ENCODE data around the gene CHRNA4. TPM values are rescaled to one million over a fixed set of nuclear protein-coding genes. Genes with fewer than 3 reads are reported as not detected.
"Not testable (repeated sequence)": the region's sequence is repeated elsewhere in the genome, so short reads cannot be mapped to it uniquely, and the experiment has no call there.

CHRNA4 gene
- total RNA-seq, 2 donors from 2014 or later, result not detected

GRCh38 chr20:63337786-63338420, 23.2 kb downstream of the CHRNA4 start:
- H3K9me3 Mint-ChIP-seq, result peaks cover 8 to 13% of the 10 kb centered on the region in 2 donors
- H3K36me3 Mint-ChIP-seq, result peaks cover 0 to 6% of the 10 kb centered on the region in 2 donors
- no peak for ATAC-seq
- no peak for DNase-seq (ENCODE audit: low spot score in 2 of 2)
- no peak overlapping the region for H3K27ac Mint-ChIP-seq

GRCh38 chr20:63336232-63336752, 24.9 kb downstream of the CHRNA4 start:
- no peak for DNase-seq (ENCODE audit: low spot score in 2 of 2)
- no peak for ATAC-seq
- no peak overlapping the region for H3K27ac Mint-ChIP-seq
- peaks cover 10 to 14% of the 10 kb centered on the region in 2 donors for H3K36me3 Mint-ChIP-seq
- peaks cover 16 to 21% of the 10 kb centered on the region in 2 donors for H3K9me3 Mint-ChIP-seq

DNA sequence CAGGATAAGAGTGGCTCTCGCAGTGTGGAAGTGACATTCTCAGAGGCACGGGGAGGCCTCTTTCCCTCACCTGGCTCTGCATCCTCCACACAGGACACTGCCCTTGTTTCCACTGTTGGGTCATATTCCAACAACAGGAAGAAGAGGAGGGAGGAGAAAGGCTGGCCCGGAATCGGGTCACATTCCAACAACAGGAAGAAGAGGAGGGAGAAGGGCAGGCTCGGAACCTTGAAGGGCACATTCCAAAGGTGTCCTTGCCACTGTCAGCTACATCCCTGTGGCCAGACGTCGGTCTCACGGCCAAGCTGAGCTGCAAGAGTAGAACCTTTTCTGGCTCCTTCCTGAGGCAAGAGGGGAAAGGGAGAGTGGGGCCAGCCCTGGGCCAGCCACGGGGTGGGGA, 25.4 kb downstream of the CHRNA4 start:
- Mint-ChIP-seq H3K9me3 (peaks cover 16 to 21% of the 10 kb centered on the region in 2 donors), H3K27ac (no peak overlapping the region), H3K36me3 (peaks cover 10 to 14% of the 10 kb centered on the region in 2 donors)
- DNase-seq (ENCODE audit: low spot score in 2 of 2) (no peak), ATAC-seq (no peak)

GRCh38 chr20:63335060-63335459, 26.1 kb downstream of the CHRNA4 start:
- Mint-ChIP-seq H3K36me3 (peaks cover 10 to 14% of the 10 kb centered on the region in 2 donors), H3K9me3 (peaks cover 16 to 21% of the 10 kb centered on the region in 2 donors)
- not testable (repeated sequence) for ATAC-seq; DNase-seq (ENCODE audit: low spot score in 2 of 2); H3K27ac Mint-ChIP-seq

DNA sequence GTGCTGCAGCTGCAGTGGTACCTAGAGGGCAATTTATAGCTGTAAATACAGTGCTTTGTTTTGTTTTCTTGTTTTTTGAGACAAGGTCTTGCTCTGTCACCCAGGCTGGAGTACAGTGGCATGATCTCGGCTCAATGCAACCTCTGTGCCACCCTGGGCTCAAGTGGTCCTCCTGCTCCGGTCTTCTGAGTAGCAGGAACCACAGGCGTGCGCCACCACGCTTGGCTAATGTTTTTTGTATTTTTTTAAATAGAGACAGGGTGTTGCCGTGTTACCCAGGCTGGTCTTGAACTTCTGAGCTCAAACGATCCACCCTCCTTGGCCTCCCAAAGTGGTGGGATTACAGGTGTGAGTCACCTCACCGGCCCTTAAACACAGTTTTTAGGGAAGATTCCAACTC, 26.8 kb downstream of the CHRNA4 start:
- ATAC-seq (no peak), DNase-seq (ENCODE audit: low spot score in 2 of 2) (no peak)
- Mint-ChIP-seq H3K36me3 (peaks cover 10 to 14% of the 10 kb centered on the region in 2 donors), H3K27ac (no peak overlapping the region), H3K9me3 (peaks cover 11 to 18% of the 10 kb centered on the region in 2 donors)

DNA sequence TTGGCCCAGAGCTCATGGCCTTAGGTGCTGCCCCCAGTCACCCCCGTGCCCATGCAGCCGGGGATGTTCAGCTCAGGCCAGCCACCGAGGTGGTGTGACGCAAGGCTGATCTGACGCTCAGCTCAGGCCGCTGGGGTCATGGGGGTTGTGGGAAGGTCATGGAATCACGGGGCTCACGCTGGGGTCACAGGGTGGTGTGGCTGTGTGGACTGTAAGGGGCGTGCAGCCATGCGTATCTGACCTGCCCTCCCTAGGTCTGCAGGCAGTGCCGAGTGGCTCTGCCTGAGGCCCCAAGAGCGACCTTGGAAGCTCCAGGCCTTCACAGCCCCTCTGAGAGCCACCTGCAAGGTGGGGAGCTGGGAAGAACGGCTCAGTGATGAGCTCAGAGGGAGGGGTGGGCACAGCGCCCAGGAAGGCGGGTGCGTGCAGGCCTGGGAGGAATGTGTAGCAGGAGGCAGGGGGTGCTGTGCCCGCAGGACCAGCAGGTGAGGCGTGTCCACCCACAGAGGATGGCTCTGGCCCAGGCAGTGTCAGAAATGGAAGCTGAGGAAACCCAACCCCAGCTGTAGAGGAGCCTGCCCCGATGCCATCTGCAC, 27.8 kb downstream of the CHRNA4 start:
- H3K27ac Mint-ChIP-seq, result no peak overlapping the region
- peaks cover 8 to 12% of the 10 kb centered on the region in 2 donors for H3K9me3 Mint-ChIP-seq
- no peak for ATAC-seq
- peaks cover 10 to 14% of the 10 kb centered on the region in 2 donors for H3K36me3 Mint-ChIP-seq
- no peak for DNase-seq (ENCODE audit: low spot score in 2 of 2)

DNA sequence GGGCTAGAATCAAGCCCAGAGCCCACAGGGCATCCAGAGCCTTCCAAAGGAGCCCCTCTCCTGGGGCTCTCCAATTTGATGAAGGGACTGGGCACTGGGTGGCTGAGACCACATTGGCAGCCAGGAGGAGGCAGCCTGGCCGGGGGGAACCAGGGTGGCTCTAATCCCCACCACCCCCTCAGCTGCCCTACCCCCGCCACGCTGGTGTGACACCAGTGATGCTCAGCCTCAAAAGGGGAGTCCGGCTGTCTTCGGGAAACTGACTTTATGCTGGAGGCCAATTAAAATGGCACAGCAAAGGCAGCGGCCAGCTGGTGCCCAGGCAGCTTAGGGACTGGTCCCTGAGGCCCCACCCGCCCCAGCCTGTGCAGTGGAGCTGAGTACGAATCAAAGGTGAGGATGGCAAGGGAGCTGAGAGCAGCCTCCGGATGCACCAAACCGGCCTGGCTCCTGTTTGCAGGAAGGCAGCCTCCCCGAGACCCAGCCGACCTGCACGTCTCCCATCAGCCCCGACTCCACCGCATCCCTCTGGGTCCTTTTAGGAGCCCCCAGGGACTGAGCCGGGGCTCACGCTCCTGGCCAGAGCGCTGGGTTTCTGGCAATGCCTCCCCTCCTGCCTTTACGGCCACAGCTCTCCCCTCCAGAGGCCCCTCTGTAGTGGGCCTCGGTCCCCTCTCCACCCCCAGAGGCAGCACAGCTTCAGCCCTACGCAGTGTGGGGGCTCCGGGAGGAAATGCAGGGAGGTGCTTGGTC, 28.5 kb downstream of the CHRNA4 start:
- DNase-seq (ENCODE audit: low spot score in 2 of 2), result no peak
- Mint-ChIP-seq H3K9me3 (peaks cover 8 to 12% of the 10 kb centered on the region in 2 donors), H3K27ac (no peak overlapping the region), H3K36me3 (peaks cover 10 to 14% of the 10 kb centered on the region in 2 donors)
- no peak for ATAC-seq

DNA sequence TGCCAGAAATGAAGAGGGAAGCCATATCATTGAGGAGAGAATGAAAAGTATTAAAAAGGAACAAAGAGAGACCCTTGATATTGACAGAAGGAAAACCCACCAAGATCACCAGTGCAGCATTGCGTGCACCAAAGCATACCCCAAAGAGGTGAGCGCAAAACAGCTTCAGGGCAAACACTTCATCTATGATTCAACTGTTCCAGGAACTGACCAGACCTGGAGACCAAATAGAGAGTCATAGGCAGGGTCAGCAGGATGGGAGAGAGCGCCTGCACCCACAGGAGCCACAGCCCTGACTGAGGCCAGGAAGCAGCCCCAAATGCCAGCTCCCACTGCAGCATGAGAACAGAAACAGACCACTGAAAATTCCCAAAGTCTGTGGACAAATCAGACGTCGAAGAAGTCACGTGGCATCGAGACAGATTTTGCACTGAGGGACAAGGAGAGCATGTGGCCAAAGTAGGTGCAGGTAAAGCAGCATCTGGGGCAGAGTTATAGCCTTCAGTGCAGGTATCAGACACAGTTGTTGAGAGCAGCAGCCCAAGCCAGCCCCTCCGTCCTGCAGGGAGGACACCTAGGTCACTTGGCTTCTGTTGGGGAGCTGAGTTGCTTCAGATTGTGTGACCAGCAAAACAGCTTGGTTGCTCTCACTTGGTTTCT, 29.3 kb downstream of the CHRNA4 start:
- H3K27ac Mint-ChIP-seq, result no peak overlapping the region
- peaks cover 8 to 12% of the 10 kb centered on the region in 2 donors for H3K9me3 Mint-ChIP-seq
- H3K36me3 Mint-ChIP-seq, result peaks cover 10 to 14% of the 10 kb centered on the region in 2 donors
- ATAC-seq, result no peak
- DNase-seq (ENCODE audit: low spot score in 2 of 2), result no peak

DNA sequence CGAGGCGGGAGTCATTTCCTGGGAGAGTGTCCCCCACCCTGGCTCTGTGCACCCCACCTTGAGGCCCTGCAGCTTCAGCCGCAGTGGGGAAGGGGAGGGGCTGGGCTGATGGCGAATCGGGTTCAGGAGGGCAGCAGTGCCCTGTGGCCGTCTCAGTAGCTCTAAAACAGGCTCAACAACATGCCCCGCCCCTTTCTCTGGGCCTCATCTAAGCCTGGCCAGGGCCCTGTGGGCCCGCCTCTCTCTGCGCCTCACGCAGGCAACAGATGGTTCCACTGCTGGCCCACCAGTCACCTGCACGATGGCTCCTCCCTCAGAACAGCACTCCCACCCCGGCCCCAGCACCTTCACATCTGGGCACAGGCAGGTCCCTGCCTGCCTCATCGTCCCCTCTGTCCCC, 30.2 kb downstream of the CHRNA4 start:
- Mint-ChIP-seq H3K9me3 (peaks cover 8 to 12% of the 10 kb centered on the region in 2 donors), H3K27ac (no peak overlapping the region), H3K36me3 (peaks cover 10 to 14% of the 10 kb centered on the region in 2 donors)
- ATAC-seq (no peak), DNase-seq (ENCODE audit: low spot score in 2 of 2) (no peak)

GRCh38 chr20:63330084-63330760, 30.9 kb downstream of the CHRNA4 start:
- Mint-ChIP-seq H3K36me3 (peaks cover 9 to 10% of the 10 kb centered on the region in 2 donors), H3K27ac (no peak overlapping the region), H3K9me3 (peaks cover 8% of the 10 kb centered on the region in 2 donors)
- ATAC-seq (no peak), DNase-seq (ENCODE audit: low spot score in 2 of 2) (no peak)

GRCh38 chr20:63329331-63330083, 31.6 kb downstream of the CHRNA4 start:
- no peak overlapping the region for H3K27ac Mint-ChIP-seq

GRCh38 chr20:63328718-63329275, 32.4 kb downstream of the CHRNA4 start:
- ATAC-seq, result no peak
- peaks cover 9 to 10% of the 10 kb centered on the region in 2 donors for H3K36me3 Mint-ChIP-seq
- no peak for DNase-seq (ENCODE audit: low spot score in 2 of 2)
- H3K9me3 Mint-ChIP-seq, result peaks cover 8% of the 10 kb centered on the region in 2 donors
- H3K27ac Mint-ChIP-seq, result no peak overlapping the region

More at GRCh38 chr20:63329331-63330083, 31.6 kb downstream of the CHRNA4 start:
- Mint-ChIP-seq H3K9me3 (peaks cover 8% of the 10 kb centered on the region in 2 donors), H3K36me3 (peaks cover 9 to 10% of the 10 kb centered on the region in 2 donors)
- DNase-seq (ENCODE audit: low spot score in 2 of 2) (no peak), ATAC-seq (no peak)

DNA sequence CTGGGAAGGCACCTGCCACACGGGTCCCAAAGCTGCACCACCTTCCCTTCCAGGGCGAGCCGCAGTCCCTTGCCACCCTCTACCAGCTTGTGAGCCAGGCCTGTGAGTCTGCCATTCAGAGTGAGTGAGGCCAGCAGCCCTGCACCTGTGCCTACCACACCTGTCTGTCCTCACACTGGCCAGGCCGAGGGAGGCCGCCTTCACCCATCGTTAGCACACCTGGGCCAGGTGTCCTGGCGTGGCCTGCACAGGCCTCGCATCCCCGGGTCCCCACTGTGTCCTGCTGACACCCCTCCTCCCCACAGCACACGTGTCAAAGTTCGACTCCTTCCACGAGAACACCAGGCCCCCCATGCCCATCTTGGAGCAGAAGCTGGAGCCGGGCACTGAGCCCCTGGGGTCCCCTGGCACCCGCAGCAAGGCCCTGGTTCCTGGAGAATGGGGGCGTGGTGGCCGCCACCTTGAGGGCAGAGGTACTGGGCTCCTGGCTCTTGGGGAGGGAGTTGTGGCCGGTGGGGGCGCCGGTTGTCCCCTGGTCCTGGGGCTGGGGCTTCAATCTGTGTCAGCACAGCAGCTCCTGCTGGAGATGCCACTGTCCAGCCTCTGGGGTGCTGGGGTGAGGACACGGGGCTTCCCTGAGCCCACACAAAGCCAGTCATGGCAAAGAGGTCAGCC, 33.0 kb downstream of the CHRNA4 start:
- Mint-ChIP-seq H3K36me3 (peaks cover 9 to 10% of the 10 kb centered on the region in 2 donors), H3K27ac (no peak overlapping the region), H3K9me3 (peaks cover 8% of the 10 kb centered on the region in 2 donors)
- ATAC-seq (no peak), DNase-seq (ENCODE audit: low spot score in 2 of 2) (no peak)

GRCh38 chr20:63327231-63327745, 33.9 kb downstream of the CHRNA4 start:
- Mint-ChIP-seq H3K9me3 (peaks cover 8% of the 10 kb centered on the region in 2 donors), H3K36me3 (peaks cover 9 to 10% of the 10 kb centered on the region in 2 donors), H3K27ac (peak overlapping the region in 1 of 2 donors; percentile 14)
- ATAC-seq, result peak in 1 of 2 donors; percentile 7
- no peak for DNase-seq (ENCODE audit: low spot score in 2 of 2)

All from activated naive CD4-positive, alpha-beta T cell treated with anti-CD3 and anti-CD28 coated beads, Interleukin-2, amount 50 U/mL, for 72 hours (primary cell).